ENCODE results near the gene ZNF408.

The ZNF408 gene

GRCh38 chr11:46700241-46701077 is at the start of gene ZNF408, which contains the start of gene ARHGAP1:
Gene ZNF408 (plus strand): TSS chr11:46701031. CDS start chr11:46701048, 17 bp downstream.
Gene ARHGAP1 (minus strand): TSS chr11:46700619. CDS start chr11:46696107, 4,512 bp downstream.
- in situ Hi-C loops (cut with MboI; ENCODE audit: low sequenced_read_pairs, unreplicated experiment), result no loop called here
- TF ChIP-seq CTCF (IDR thresholded peaks at IDR 0.05; ENCODE audit: borderline replicate concordance, control extremely low read depth, extremely low read depth, insufficient read depth, missing control alignments), result no peak
- DNase-seq (ENCODE audit: low spot score), result peak; percentile 97

- in situ Hi-C loops (cut with MboI; ENCODE audit: low sequenced_read_pairs, unreplicated experiment), result no loop called here
- no peak for DNase-seq (ENCODE audit: low spot score)
- TF ChIP-seq CTCF (IDR thresholded peaks at IDR 0.05; ENCODE audit: borderline replicate concordance, control extremely low read depth, extremely low read depth, insufficient read depth, missing control alignments), result no peak
Measured at GRCh38 chr11:46655631-46656030, 45.2 kb upstream of the ZNF408 start.

- no peak for TF ChIP-seq CTCF (IDR thresholded peaks at IDR 0.05; ENCODE audit: borderline replicate concordance, control extremely low read depth, extremely low read depth, insufficient read depth, missing control alignments)
- DNase-seq (ENCODE audit: low spot score), result no peak
- in situ Hi-C loops (cut with MboI; ENCODE audit: low sequenced_read_pairs, unreplicated experiment), result no loop called here
Measured at GRCh38 chr11:46657186-46657585, 43.6 kb upstream of the ZNF408 start.

GRCh38 chr11:46658259-46658658 is 42.6 kb upstream of the ZNF408 start:
- TF ChIP-seq CTCF (IDR thresholded peaks at IDR 0.05; ENCODE audit: borderline replicate concordance, control extremely low read depth, extremely low read depth, insufficient read depth, missing control alignments), result no peak
- in situ Hi-C loops (cut with MboI; ENCODE audit: low sequenced_read_pairs, unreplicated experiment), result no loop called here
- no peak for DNase-seq (ENCODE audit: low spot score)

- DNase-seq (ENCODE audit: low spot score), result no peak
- TF ChIP-seq CTCF (IDR thresholded peaks at IDR 0.05; ENCODE audit: borderline replicate concordance, control extremely low read depth, extremely low read depth, insufficient read depth, missing control alignments), result no peak
- in situ Hi-C loops (cut with MboI; ENCODE audit: low sequenced_read_pairs, unreplicated experiment), result no loop called here
Measured at GRCh38 chr11:46659908-46660307, 40.9 kb upstream of the ZNF408 start.

- in situ Hi-C loops (cut with MboI; ENCODE audit: low sequenced_read_pairs, unreplicated experiment), result no loop called here
- no peak for DNase-seq (ENCODE audit: low spot score)
- no peak for TF ChIP-seq CTCF (IDR thresholded peaks at IDR 0.05; ENCODE audit: borderline replicate concordance, control extremely low read depth, extremely low read depth, insufficient read depth, missing control alignments)
Measured at GRCh38 chr11:46661836-46662235, 39.0 kb upstream of the ZNF408 start.
